ENCODE results near the gene EPB42. TPM values are rescaled to one million over a fixed set of nuclear protein-coding genes. Genes with fewer than 3 reads are reported as not detected.

Gene EPB42
- total and polyA plus RNA-seq, 2 experiments from 2014 or later: not detected

GRCh38 chr15:43189296-43189695 is 31.5 kb downstream of the EPB42 start:
- Histone ChIP-seq H3K4me2 (no peak overlapping the region), H3K36me3 (ENCODE audit: insufficient read depth) (0 out of 2 replicates have a peak, but pooled peaks cover 4% of the 10 kb centered on the region), H3K27ac (ENCODE audit: low read depth) (no peak overlapping the region), H3K79me2 (replicated peaks; ENCODE audit: insufficient read depth) (no peaks in the 10 kb centered on the region), H3K9me2 (ENCODE audit: insufficient read depth) (no peaks in the 10 kb centered on the region), H2AFZ (no peak overlapping the region), H3K4me1 (ENCODE audit: insufficient read depth) (peaks cover 7% of the 10 kb centered on the region), H4K20me1 (replicated peaks; ENCODE audit: insufficient read depth) (no peaks in the 10 kb centered on the region), H3F3A (replicated peaks; ENCODE audit: low read depth) (0 out of 2 replicates have a peak, but pooled peaks cover 7% of the 10 kb centered on the region), H3K27me3 (ENCODE audit: insufficient read depth) (no peaks in the 10 kb centered on the region), H3K4me3 (no peak overlapping the region)
- no peak overlapping the region for H3K27ac Mint-ChIP-seq
- TF ChIP-seq REST (IDR thresholded peaks at IDR 0.05; ENCODE audit: unreplicated experiment) (no peak), POLR2AphosphoS5 (IDR thresholded peaks at IDR 0.05; ENCODE audit: low read depth) (no peak), EZH2 (IDR thresholded peaks at IDR 0.05; ENCODE audit: low read depth, unreplicated experiment) (no peak), ETS1 (IDR thresholded peaks at IDR 0.05) (no peak), CTCF (conservative IDR thresholded peaks at IDR 0.05; ENCODE audit: low read depth in 2 of 2) (no peak), JUNB (IDR thresholded peaks at IDR 0.05; ENCODE audit: unreplicated experiment) (no peak), STAT1 (IDR thresholded peaks at IDR 0.05; ENCODE audit: unreplicated experiment) (no peak), CREB1 (CRISPR knock-in tag; IDR thresholded peaks at IDR 0.05; ENCODE audit: low read depth) (no peak), ZNF331 (CRISPR knock-in tag; IDR thresholded peaks at IDR 0.05; ENCODE audit: low read depth) (no peak), EZH2phosphoT487 (IDR thresholded peaks at IDR 0.05; ENCODE audit: unreplicated experiment) (no peak), ZNF462 (CRISPR knock-in tag; IDR thresholded peaks at IDR 0.05) (no peak), ZNF114 (CRISPR knock-in tag; IDR thresholded peaks at IDR 0.05) (no peak), NANOG (IDR thresholded peaks at IDR 0.05; ENCODE audit: borderline replicate concordance) (no peak)
- H3K27me3 Mint-ChIP-seq (ENCODE audit: insufficient read depth, low read depth, poor library complexity): peaks cover 4% of the 10 kb centered on the region
- H3K36me3 Mint-ChIP-seq (ENCODE audit: low read depth): peaks cover 10% of the 10 kb centered on the region; the same call in 1 of the 3 replicates
- no peak for ATAC-seq
- no peak for DNase-seq (ENCODE audit: low spot score)
- peaks cover 8% of the 10 kb centered on the region; the same call in 2 of the 3 replicates for H3K4me1 Mint-ChIP-seq
- no peak overlapping the region for H3K4me3 Mint-ChIP-seq
- no peaks in the 10 kb centered on the region for H3K9me3 Mint-ChIP-seq
